OCI-LY1 (cell line): ENCODE measurements around the gene PSMD2.

Source experiments
- H2AFZ ChIP-seq: fragments of 200-600 bp; sonication (generic), shearing (Covaris generic); 2 replicates; pipeline ENCODE4 v1.6.0; 2014; ENCODE audit warnings: antibody characterized with exemption, mild to moderate bottlenecking, low read length
- H3F3A ChIP-seq: fragments of 200-600 bp; sonication (generic), shearing (Covaris generic); 2 replicates; pipeline ENCODE4 v1.6.0; 2014; ENCODE audit warnings: mild to moderate bottlenecking, antibody characterized with exemption, low read length, moderate library complexity; ENCODE audit not compliant: insufficient read depth
- H3K27ac ChIP-seq: fragments of 200-600 bp; sonication (generic); 2 replicates; pipeline ENCODE4 v1.5.1; 2014; ENCODE audit warnings: low read length, mixed run types, mild to moderate bottlenecking, low read depth; ENCODE audit not compliant: poor library complexity, severe bottlenecking
- H3K27me3 ChIP-seq: fragments of 200-600 bp; sonication (generic); 2 replicates; pipeline ENCODE4 v1.6.0; 2014; ENCODE audit warnings: antibody characterized with exemption, mild to moderate bottlenecking, low read length, moderate library complexity; ENCODE audit not compliant: insufficient read depth
- H3K36me3 ChIP-seq: fragments of 200-600 bp; sonication (generic); 2 replicates; pipeline ENCODE4 v1.6.1; 2014; ENCODE audit warnings: mild to moderate bottlenecking, antibody characterized with exemption, low read length, moderate library complexity, mixed read lengths; ENCODE audit not compliant: insufficient read depth
- H3K4me1 ChIP-seq: fragments of 200-600 bp; sonication (generic); 2 replicates; pipeline ENCODE4 v1.5.1; 2014; ENCODE audit warnings: mild to moderate bottlenecking, low read length, moderate library complexity; ENCODE audit not compliant: insufficient read depth, severe bottlenecking
- H3K4me2 ChIP-seq: fragments of 200-600 bp; sonication (generic), shearing (Covaris generic); 2 replicates; pipeline ENCODE4 v1.6.1; 2014; ENCODE audit warnings: low read length
- H3K4me3 ChIP-seq: fragments of 200-600 bp; sonication (generic); 2 replicates; pipeline ENCODE4 v1.5.1; 2014; ENCODE audit warnings: low read length, low read depth, mild to moderate bottlenecking, mixed read lengths; ENCODE audit not compliant: poor library complexity, severe bottlenecking
- H3K79me2 ChIP-seq: fragments of 200-600 bp; shearing (Covaris generic); 2 replicates; pipeline ENCODE4 v1.6.1; 2016; ENCODE audit warnings: mixed run types, low read length, mixed read lengths; ENCODE audit not compliant: insufficient read depth
- H3K9ac ChIP-seq: fragments of 200-600 bp; sonication (generic), shearing (Covaris generic); 2 replicates; pipeline ENCODE4 v1.6.1; 2014; ENCODE audit warnings: mild to moderate bottlenecking, low read length, mixed read lengths
- H3K9me2 ChIP-seq: fragments of 200-600 bp; sonication (generic), shearing (Covaris generic); 2 replicates; pipeline ENCODE4 v1.6.1; 2014; ENCODE audit warnings: low read depth, mild to moderate bottlenecking, low read length, mixed read lengths
- H3K9me3 ChIP-seq: fragments of 200-600 bp; shearing (Covaris generic); 2 replicates; pipeline ENCODE4 v1.6.1; 2014; ENCODE audit warnings: low read length, mixed read lengths
- H4K20me1 ChIP-seq: fragments of 200-600 bp; sonication (generic), shearing (Covaris generic); 2 replicates; pipeline ENCODE4 v1.6.0; 2016; ENCODE audit warnings: mild to moderate bottlenecking, low read length; ENCODE audit not compliant: insufficient read depth
- EZH2 ChIP-seq: fragments of 200-600 bp; sonication (generic), shearing (Covaris generic); IDR thresholded peaks from 2 replicates; pipeline ENCODE4 v1.8.0; 2017; ENCODE audit warnings: borderline replicate concordance, mixed run types, mild to moderate bottlenecking, antibody characterized with exemption, low read length, moderate library complexity, mixed read lengths
- TF ChIP-seq, protein P1 (sequence below): fragments of 200-600 bp; sonication (generic), shearing (Covaris generic); IDR thresholded peaks from 2 replicates; pipeline ENCODE4 v1.5.1; 2017; ENCODE audit warnings: mild to moderate bottlenecking, antibody characterized with exemption, low read length, moderate library complexity, mixed read lengths

Gene PSMD2

GRCh38 chr3:184325269-184325668, 26.2 kb downstream of the PSMD2 start:
- TF ChIP-seq, protein P1, sequence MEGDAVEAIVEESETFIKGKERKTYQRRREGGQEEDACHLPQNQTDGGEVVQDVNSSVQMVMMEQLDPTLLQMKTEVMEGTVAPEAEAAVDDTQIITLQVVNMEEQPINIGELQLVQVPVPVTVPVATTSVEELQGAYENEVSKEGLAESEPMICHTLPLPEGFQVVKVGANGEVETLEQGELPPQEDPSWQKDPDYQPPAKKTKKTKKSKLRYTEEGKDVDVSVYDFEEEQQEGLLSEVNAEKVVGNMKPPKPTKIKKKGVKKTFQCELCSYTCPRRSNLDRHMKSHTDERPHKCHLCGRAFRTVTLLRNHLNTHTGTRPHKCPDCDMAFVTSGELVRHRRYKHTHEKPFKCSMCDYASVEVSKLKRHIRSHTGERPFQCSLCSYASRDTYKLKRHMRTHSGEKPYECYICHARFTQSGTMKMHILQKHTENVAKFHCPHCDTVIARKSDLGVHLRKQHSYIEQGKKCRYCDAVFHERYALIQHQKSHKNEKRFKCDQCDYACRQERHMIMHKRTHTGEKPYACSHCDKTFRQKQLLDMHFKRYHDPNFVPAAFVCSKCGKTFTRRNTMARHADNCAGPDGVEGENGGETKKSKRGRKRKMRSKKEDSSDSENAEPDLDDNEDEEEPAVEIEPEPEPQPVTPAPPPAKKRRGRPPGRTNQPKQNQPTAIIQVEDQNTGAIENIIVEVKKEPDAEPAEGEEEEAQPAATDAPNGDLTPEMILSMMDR: no peak
- TF ChIP-seq EZH2: no peak
- Histone ChIP-seq H3K79me2 (no peaks in the 10 kb centered on the region), H3K9me3 (no peaks in the 10 kb centered on the region), H3K4me1 (no peaks in the 10 kb centered on the region), H3K27me3 (no peaks in the 10 kb centered on the region), H3K4me2 (no peak overlapping the region), H3K27ac (no peak overlapping the region), H3K4me3 (no peak overlapping the region), H3F3A (no peaks in the 10 kb centered on the region), H3K9me2 (no peaks in the 10 kb centered on the region), H3K36me3 (peaks cover 100% of the 10 kb centered on the region), H4K20me1 (no peaks in the 10 kb centered on the region), H2AFZ (no peak overlapping the region), H3K9ac (no peak overlapping the region)

DNA sequence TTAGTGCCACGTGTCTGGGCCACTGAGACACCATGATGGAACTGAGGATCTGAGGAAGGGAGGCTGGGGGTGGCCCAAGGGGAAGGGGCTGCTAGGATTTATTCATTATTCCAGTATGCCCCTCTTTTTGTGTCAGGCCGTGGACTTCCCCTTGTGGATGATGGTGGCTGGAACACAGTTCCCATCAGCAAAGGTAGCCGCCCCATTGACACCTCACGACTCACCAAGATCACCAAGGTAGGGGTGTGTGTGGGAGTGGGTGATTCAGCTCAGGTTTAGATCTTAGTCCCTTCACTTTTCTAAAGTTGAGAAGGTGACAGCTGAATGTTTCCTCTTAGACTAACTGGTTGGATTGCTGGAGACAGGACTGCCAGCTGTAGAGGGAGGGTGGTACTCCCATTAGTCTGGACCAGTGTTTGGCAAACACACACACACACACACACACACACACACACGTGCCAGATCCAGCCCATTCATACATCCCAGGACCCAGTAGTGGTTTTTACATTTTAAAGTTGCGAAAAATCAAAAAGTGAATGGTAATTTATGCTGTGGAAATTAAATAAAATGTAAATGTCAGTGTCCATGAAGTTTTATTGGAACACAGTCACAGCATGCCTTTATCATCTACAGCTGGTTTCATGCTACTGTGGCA, 26.8 kb downstream of the PSMD2 start:
- no peak overlapping the region for H2AFZ ChIP-seq
- no peaks in the 10 kb centered on the region for H3K9me3 ChIP-seq
- no peak for TF ChIP-seq EZH2
- no peaks in the 10 kb centered on the region for H3F3A ChIP-seq
- no peak overlapping the region for H3K4me2 ChIP-seq
- H3K27me3 ChIP-seq: no peaks in the 10 kb centered on the region
- H3K36me3 ChIP-seq: peaks cover 98% of the 10 kb centered on the region
- H3K9me2 ChIP-seq: no peaks in the 10 kb centered on the region
- no peaks in the 10 kb centered on the region for H4K20me1 ChIP-seq
- no peak overlapping the region for H3K27ac ChIP-seq
- H3K79me2 ChIP-seq: no peaks in the 10 kb centered on the region
- no peak overlapping the region for H3K9ac ChIP-seq
- H3K4me3 ChIP-seq: no peak overlapping the region
- no peaks in the 10 kb centered on the region for H3K4me1 ChIP-seq

GRCh38 chr3:184327171-184327570, 28.1 kb downstream of the PSMD2 start:
- H3K4me2 ChIP-seq: no peak overlapping the region
- no peaks in the 10 kb centered on the region for H3F3A ChIP-seq
- H3K4me1 ChIP-seq: no peaks in the 10 kb centered on the region
- no peak for TF ChIP-seq EZH2
- TF ChIP-seq, protein P1: no peak
- H3K36me3 ChIP-seq: peaks cover 98% of the 10 kb centered on the region
- no peaks in the 10 kb centered on the region for H4K20me1 ChIP-seq
- no peaks in the 10 kb centered on the region for H3K27me3 ChIP-seq
- no peaks in the 10 kb centered on the region for H3K9me2 ChIP-seq
- no peaks in the 10 kb centered on the region for H3K79me2 ChIP-seq
- H3K9me3 ChIP-seq: no peaks in the 10 kb centered on the region
- H3K4me3 ChIP-seq: no peak overlapping the region
- H3K9ac ChIP-seq: no peak overlapping the region
- no peak overlapping the region for H2AFZ ChIP-seq
- no peak overlapping the region for H3K27ac ChIP-seq

DNA sequence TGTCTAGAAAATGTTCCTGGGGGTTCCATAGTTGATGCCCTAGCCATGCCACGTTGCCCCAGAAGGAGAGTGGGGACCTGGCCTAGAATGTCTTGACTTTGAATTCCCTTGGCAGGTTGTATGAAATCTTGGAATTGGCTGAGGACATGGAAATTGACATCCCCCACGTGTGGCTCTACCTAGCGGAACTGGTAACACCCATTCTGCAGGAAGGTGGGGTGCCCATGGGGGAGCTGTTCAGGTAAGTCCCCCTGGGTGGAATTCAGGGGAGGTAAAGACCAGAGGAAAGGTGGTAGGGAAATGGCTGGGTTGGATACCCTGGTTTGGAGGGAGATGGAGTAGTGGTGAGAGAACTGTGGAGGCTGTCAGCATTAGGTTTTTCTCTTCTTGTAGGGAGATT, 29.5 kb downstream of the PSMD2 start:
- no peaks in the 10 kb centered on the region for H3K4me1 ChIP-seq
- H3K36me3 ChIP-seq: peaks cover 98% of the 10 kb centered on the region
- no peaks in the 10 kb centered on the region for H3K9me2 ChIP-seq
- H3K27me3 ChIP-seq: no peaks in the 10 kb centered on the region
- no peak for TF ChIP-seq EZH2
- TF ChIP-seq, protein P1: no peak
- H3F3A ChIP-seq: 0 out of 2 replicates have a peak, but pooled peaks cover 4% of the 10 kb centered on the region
- no peaks in the 10 kb centered on the region for H3K9me3 ChIP-seq
- H3K4me2 ChIP-seq: no peak overlapping the region
- no peak overlapping the region for H3K9ac ChIP-seq
- H3K27ac ChIP-seq: no peak overlapping the region
- H3K4me3 ChIP-seq: no peak overlapping the region
- no peaks in the 10 kb centered on the region for H3K79me2 ChIP-seq
- H4K20me1 ChIP-seq: no peaks in the 10 kb centered on the region
- no peak overlapping the region for H2AFZ ChIP-seq
